ENCODE data around the gene EPOP. TPM values are rescaled to one million over a fixed set of nuclear protein-coding genes. Genes with fewer than 3 reads are reported as not detected.

The EPOP gene
- total RNA-seq, 4 donors from 2014 or later = 1.8 to 3.2 (median 2.8) TPM

DNA sequence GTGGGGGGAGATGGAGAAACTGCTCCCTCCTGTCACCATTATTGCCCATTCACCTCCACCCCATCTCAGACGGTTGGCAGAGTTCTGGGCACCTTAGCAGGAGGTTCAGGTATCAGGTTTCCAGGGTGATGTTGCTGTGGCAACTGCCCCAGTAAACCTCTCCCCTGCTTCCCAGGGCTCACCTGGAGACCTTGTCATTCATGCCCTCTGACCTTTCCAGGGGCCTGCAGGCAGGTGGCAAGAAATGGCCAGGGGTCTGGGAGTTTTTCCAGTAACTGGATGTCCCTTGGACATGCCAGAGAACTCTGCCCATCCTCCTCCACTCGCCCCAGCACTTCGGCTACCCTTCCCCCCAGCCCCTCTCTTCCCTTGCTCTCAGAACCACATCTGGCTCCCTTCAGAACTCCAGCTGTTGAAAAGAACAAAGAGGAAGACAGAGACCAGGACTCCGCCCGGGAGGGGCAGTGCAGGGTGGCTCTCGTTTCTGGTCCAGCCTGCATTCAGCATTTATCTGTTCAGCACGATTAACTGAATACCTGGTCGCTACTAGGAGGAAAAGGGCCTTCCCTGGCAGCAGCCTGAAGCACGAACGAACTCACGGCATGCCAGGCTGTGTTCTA, 38.8 kb upstream of the EPOP start:
- Histone ChIP-seq H3K4me3 (no peak overlapping the region), H3K4me1 (peaks cover 0 to 32% (median 0%) of the 10 kb centered on the region in 3 donors), H3K27ac (no peak overlapping the region), H3K36me3 (peaks cover 32 to 100% (median 40%) of the 10 kb centered on the region in 3 donors), H3K9me3 (no peaks in the 10 kb centered on the region), H3K27me3 (no peaks in the 10 kb centered on the region)
- TF ChIP-seq CTCF (IDR thresholded peaks at IDR 0.05) (no peak), POLR2A (IDR thresholded peaks at IDR 0.05) (no peak)
- WGBS, 2 donors = 63 to 75% methylated on average over 10 to 11 of the region's 11 CpGs
- intact Hi-C loops (cut with DNase I) = no loop called here
- DNase-seq = no peak

DNA sequence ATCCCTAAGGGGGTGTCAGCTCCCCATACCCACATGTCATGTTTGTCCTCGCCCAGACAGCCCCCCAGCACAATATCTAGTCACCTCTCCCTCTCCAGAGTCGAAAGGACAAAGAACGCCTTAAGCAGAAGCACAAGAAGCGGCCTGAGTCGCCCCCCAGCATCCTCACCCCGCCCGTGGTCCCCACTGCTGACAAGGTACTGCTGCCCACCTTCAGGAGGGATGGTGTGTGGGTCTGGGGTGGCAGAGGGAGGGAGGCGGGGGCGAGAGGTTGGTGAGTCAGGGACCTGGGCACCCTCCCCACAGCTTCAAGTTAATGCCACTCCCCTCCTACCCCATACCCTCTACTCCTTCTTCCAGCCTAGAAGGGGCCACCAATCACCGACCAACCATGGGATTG, 37.8 kb upstream of the EPOP start:
- intact Hi-C loops (cut with DNase I) = no loop called here
- H3K36me3 ChIP-seq = peaks cover 32 to 100% (median 39%) of the 10 kb centered on the region in 3 donors
- peaks cover 0 to 30% (median 0%) of the 10 kb centered on the region in 3 donors for H3K4me1 ChIP-seq
- no peaks in the 10 kb centered on the region for H3K9me3 ChIP-seq
- no peak for TF ChIP-seq POLR2A (IDR thresholded peaks at IDR 0.05)
- H3K27me3 ChIP-seq = no peaks in the 10 kb centered on the region
- no peak for DNase-seq
- H3K4me3 ChIP-seq = no peak overlapping the region
- 81% methylated on average over 3 of the region's 10 CpGs; no CpG with 5 or more reads in 1 of the 2 donors for WGBS, 2 donors
- no peak overlapping the region for H3K27ac ChIP-seq

DNA sequence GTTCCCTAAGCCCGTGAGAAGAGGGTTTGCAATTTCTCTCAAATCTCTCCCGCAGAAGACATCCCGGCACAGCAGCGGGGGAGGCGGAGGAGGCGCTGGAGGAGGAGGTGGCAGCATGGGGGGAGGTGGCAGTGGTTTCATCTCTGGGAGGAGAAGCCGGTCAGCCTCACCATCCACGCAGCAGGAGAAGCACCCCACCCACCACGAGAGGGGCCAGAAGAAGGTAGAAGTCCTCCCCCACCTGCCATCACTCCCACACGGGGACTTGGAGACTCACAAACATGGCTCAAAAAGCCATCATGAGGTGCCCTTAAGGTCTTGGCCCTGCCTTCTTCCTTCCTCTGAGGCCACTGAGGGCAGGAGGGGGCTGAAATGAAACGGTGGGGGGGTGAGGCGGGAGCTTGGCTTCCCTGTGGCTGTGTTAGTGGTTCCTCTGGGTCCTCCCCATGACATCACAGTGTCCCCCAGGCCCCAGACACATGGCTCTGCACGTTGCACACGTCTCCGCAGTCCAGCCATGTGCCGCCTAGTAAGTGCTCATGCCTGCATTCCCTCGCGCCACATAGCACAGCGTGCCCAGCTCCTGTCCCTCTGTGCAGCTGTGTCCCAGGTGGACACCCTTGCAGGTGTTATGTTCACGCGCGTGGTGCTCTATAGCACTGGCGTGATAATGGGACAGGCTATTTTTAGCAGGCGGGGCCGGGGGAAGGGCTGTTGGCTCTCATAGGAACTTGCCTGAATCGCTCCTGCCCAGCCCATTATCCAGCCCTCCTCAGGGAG, 37.2 kb upstream of the EPOP start:
- Histone ChIP-seq H3K36me3 (peaks cover 26 to 97% (median 36%) of the 10 kb centered on the region in 3 donors), H3K9me3 (no peaks in the 10 kb centered on the region), H3K4me1 (peaks cover 0 to 30% (median 4%) of the 10 kb centered on the region in 3 donors), H3K27me3 (no peaks in the 10 kb centered on the region), H3K27ac (no peak overlapping the region), H3K4me3 (no peak overlapping the region)
- intact Hi-C loops (cut with DNase I) = no loop called here
- TF ChIP-seq POLR2A (IDR thresholded peaks at IDR 0.05) (no peak), CTCF (IDR thresholded peaks at IDR 0.05) (no peak)
- no peak for DNase-seq
- 57 to 79% methylated on average over 2 to 19 of the region's 26 CpGs for WGBS, 2 donors

- 90 to 92% methylated on average over 5 of the region's 5 CpGs for WGBS, 2 donors
- Histone ChIP-seq H3K27ac (no peak overlapping the region), H3K9me3 (no peaks in the 10 kb centered on the region), H3K36me3 (peaks cover 17 to 87% (median 31%) of the 10 kb centered on the region in 3 donors), H3K4me1 (peaks cover 0 to 40% (median 11%) of the 10 kb centered on the region in 3 donors), H3K4me3 (no peak overlapping the region), H3K27me3 (no peaks in the 10 kb centered on the region)
- DNase-seq = no peak
- no peak for TF ChIP-seq POLR2A (IDR thresholded peaks at IDR 0.05)
- no peak for TF ChIP-seq CTCF (IDR thresholded peaks at IDR 0.05)
- intact Hi-C loops (cut with DNase I) = no loop called here
These were observed 36.2 kb upstream of the EPOP start for GRCh38 chr17:38710985-38711384.

DNA sequence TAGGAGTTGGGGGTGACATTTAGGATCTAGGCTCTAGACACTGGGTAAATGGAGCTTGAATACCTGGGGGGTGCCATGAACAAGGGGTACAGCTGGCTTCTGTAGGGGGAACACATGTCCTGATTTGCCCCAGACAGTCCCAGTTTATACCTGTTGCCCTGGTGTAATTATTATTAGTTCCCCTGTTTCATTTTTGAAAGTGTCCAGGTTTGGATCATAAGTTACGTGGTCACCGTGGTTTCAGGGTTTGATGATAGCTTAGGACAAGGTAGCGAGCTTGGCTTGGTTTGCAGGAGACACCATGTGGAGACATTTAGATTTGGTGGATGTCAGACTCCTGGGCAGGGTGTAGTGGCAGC, 35.8 kb upstream of the EPOP start:
- H3K27ac ChIP-seq = no peak overlapping the region
- intact Hi-C loops (cut with DNase I) = no loop called here
- TF ChIP-seq CTCF (IDR thresholded peaks at IDR 0.05) (no peak), POLR2A (IDR thresholded peaks at IDR 0.05) (no peak)
- no peaks in the 10 kb centered on the region for H3K9me3 ChIP-seq
- H3K4me3 ChIP-seq = no peak overlapping the region
- 85 to 94% methylated on average over 3 of the region's 3 CpGs for WGBS, 2 donors
- no peak for DNase-seq
- peaks cover 13 to 83% (median 30%) of the 10 kb centered on the region in 3 donors for H3K36me3 ChIP-seq
- H3K27me3 ChIP-seq = no peaks in the 10 kb centered on the region
- peaks cover 0 to 43% (median 11%) of the 10 kb centered on the region in 3 donors for H3K4me1 ChIP-seq
